C4-2B (cell line): ENCODE measurements around the gene ZNF536.

ENCODE experiments used
- CTCF ChIP-seq: fragments of 450-650 bp; conservative IDR thresholded peaks from 2 replicates; pipeline ENCODE4 v1.5.1; 2017; ENCODE audit warnings: mild to moderate bottlenecking
- ZFX ChIP-seq: fragments of 450-650 bp; IDR thresholded peaks from 2 replicates; pipeline ENCODE4 v1.6.1; 2017

- no peak for TF ChIP-seq CTCF
- no peak for TF ChIP-seq ZFX
These were observed 2.8 kb downstream of the ZNF536 start for GRCh38 chr19:30374865-30375552.
